ENCODE results near the gene CDH4. TPM values are rescaled to one million over a fixed set of nuclear protein-coding genes. Genes with fewer than 3 reads are reported as not detected.

The CDH4 gene
- total and polyA plus RNA-seq, 9 of the 15 experiments (the other 6 are each of a cell fraction or from before 2014, with no cell fraction given): 0.04 TPM; not detected in 8

DNA sequence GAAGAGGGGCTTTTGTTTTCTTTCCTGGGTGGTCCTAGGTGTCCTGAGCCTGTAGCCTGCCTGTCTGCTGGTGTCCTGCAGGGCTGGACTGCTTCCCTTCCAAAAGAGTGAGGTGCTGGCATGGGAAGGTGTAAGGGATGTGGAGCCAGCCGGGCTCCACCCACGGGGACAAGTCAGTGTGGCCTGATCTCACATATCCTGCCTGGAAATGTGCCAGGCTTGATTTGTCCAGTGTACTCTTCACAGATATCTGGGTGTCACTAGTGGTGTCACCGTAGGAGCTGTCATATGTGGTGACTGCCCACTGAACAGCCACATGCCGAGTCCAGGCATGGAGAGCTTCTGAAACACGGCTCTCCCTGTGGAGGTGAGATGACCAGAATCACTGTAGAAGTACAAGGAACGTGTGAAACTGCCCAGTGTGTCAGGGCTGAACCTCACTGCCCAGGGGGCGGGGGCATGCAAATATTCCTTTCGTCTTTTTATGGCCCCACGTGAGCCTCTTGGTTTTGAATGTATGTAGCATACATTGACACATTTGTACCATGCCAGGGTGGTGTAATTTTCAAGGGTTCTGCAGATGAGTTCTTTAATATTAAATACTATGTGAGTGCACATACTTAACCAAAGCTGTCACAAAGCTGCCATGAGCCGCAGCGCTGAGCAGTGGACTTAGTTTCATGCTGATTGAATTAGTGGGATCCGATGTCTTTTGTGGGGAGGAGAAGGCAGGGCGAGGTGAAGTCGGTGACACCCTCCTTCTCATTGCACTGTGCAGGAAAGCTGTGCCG lies 55.8 kb downstream of the CDH4 start (continued):
- TF ChIP-seq NR2C1 (IDR thresholded peaks at IDR 0.05) (no peak), NR2C1 (tag; IDR thresholded peaks at IDR 0.05) (no peak)

DNA sequence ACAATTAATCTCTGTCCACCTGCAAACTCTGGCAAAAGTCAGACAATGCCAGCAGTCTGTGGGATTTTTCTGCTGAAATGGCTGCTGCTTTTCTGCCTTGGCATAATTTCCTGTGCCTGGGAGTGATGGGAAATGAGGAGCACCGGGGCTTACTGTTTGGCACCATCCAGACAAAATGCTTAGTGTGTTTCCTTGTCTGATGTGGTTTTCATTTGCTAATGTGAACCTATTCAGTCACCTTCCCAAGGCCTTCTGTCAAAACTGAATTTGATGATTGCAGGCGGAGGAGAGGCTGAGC lies 56.4 kb downstream of the CDH4 start:
- Histone ChIP-seq H3K27me3 (ENCODE audit: control insufficient read depth in 2 of 2, insufficient read depth in 2 of 2, low read length in 2 of 2) (peaks cover 0 to 30% of the 10 kb centered on the region in 2 experiments; a peak in 3 of 5 replicates), H3K36me3 (ENCODE audit: control insufficient read depth, insufficient read depth, low read length) (no peaks in the 10 kb centered on the region), H3K9me1 (ENCODE audit: control insufficient read depth, insufficient read depth, low read length) (no peaks in the 10 kb centered on the region), H4K20me1 (replicated peaks; ENCODE audit: control insufficient read depth, insufficient read depth, low read length) (peaks cover 3% of the 10 kb centered on the region; the same call in 1 of the 2 replicates), H3K9ac (ENCODE audit: insufficient read depth in 1 of 2, low read depth in 2 of 2, low read length in 2 of 2) (no peak overlapping the region), H3K9me3 (replicated peaks; ENCODE audit: control insufficient read depth, insufficient read depth, low read depth, low read length) (no peaks in the 10 kb centered on the region), H3K27ac (ENCODE audit: extremely low read depth, low read depth, low read length) (no peak overlapping the region), H3K4me1 (replicated peaks in 1 of 2; ENCODE audit: control insufficient read depth in 2 of 2, insufficient read depth in 2 of 2, low read length in 2 of 2) (0 out of 5 replicates have a peak, but pooled peaks cover 0 to 3% of the 10 kb centered on the region in 2 experiments), H3K4me3 (no peak overlapping the region), H3K79me2 (ENCODE audit: control insufficient read depth, insufficient read depth, low read length) (no peaks in the 10 kb centered on the region), H2AFZ (ENCODE audit: low read depth, low read length) (no peak overlapping the region), H3K4me2 (ENCODE audit: insufficient read depth, low read length) (no peak overlapping the region)
- WGBS (ENCODE audit: insufficient coverage, low coverage, missing lambda C conversion rate): 3% methylated on average over 2 of the region's 2 CpGs
- ChIA-PET CTCF (ENCODE audit: low intra/inter-chr PET ratio) (no interaction called here), POLR2A (no interaction called here)
- no peak for FAIRE-seq
- in situ Hi-C loops (cut with MboI) (no loop called here), intact Hi-C loops (cut with micrococcal nuclease) (no loop called here)
- DNase-seq (ENCODE audit: extremely low read depth in 1 of 4, low spot score in 3 of 4): no peak
- TF ChIP-seq NFIX (CRISPR knock-in tag; IDR thresholded peaks at IDR 0.05; ENCODE audit: low read depth): no peak
- TF ChIP-seq ZNF124 (CRISPR knock-in tag; IDR thresholded peaks at IDR 0.05): no peak
- TF ChIP-seq FOXP1 (CRISPR knock-in tag; IDR thresholded peaks at IDR 0.05): no peak
- TF ChIP-seq, protein P1, sequence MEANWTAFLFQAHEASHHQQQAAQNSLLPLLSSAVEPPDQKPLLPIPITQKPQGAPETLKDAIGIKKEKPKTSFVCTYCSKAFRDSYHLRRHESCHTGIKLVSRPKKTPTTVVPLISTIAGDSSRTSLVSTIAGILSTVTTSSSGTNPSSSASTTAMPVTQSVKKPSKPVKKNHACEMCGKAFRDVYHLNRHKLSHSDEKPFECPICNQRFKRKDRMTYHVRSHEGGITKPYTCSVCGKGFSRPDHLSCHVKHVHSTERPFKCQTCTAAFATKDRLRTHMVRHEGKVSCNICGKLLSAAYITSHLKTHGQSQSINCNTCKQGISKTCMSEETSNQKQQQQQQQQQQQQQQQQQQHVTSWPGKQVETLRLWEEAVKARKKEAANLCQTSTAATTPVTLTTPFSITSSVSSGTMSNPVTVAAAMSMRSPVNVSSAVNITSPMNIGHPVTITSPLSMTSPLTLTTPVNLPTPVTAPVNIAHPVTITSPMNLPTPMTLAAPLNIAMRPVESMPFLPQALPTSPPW (CRISPR knock-in tag; IDR thresholded peaks at IDR 0.05): no peak
- no peak for TF ChIP-seq ZNF778 (CRISPR knock-in tag; IDR thresholded peaks at IDR 0.05)
- TF ChIP-seq PTRF (tag; IDR thresholded peaks at IDR 0.05): no peak
- no peak for TF ChIP-seq UBTF (IDR thresholded peaks at IDR 0.05; ENCODE audit: borderline replicate concordance in 1 of 2, low read depth in 2 of 2, low read length in 2 of 2)
- TF ChIP-seq MTA3 (IDR thresholded peaks at IDR 0.05; ENCODE audit: borderline replicate concordance): no peak
- TF ChIP-seq ZNF766 (CRISPR knock-in tag; conservative IDR thresholded peaks at IDR 0.05): no peak
- no peak for TF ChIP-seq MAX (CRISPR knock-in tag; IDR thresholded peaks at IDR 0.05)
- TF ChIP-seq ZNF551 (CRISPR knock-in tag; IDR thresholded peaks at IDR 0.05): no peak
- TF ChIP-seq ARNT (IDR thresholded peaks at IDR 0.05): no peak
- TF ChIP-seq NCOA1 (IDR thresholded peaks at IDR 0.05; ENCODE audit: low read depth): no peak
- BruUV-seq (replicated peaks): no TSS peak
- ATAC-seq: no peak
